ENCODE results near the gene VTI1A. TPM values are rescaled to one million over a fixed set of nuclear protein-coding genes. Genes with fewer than 3 reads are reported as not detected.
A peak's percentile ranks its signal among the peaks of the same experiment; 100 is the strongest.

VTI1A gene
- polyA plus RNA-seq, 1 of the 3 experiments (the other 2 are of a cell fraction), result 8.3 TPM

DNA sequence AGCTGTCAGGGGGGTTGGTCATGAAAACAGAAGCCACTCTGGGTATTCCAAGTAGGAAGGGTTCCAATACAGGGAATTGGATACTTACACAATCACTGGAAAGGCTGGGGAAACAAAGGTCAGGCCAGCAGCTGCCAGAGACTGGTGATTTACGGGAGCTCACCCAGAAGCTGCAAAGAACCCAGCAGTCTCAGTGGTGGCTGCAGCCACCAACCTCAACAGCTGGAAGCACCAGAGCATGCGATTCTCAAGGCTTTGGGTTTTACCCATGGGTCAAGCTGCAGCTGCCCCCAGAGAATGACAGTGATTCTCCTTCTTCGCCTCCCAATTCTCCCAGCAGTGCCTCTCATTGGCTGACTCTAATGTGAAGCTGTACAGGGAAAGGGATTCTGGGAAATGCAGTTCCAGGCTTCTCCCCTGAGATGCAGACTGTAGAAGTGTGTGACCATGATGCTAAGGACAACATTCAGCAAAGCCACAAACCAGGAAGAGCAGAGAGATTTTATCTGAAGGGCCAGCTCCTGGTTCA, 395.9 kb downstream of the VTI1A start:
- Histone ChIP-seq H3K9me3 (no peaks in the 10 kb centered on the region), H3K27ac (ENCODE audit: low read depth in 2 of 2, low read length in 1 of 2) (no peak overlapping the region), H3K4me3 (ENCODE audit: low read depth in 2 of 2, low read length in 1 of 2) (no peak overlapping the region), H2AFZ (ENCODE audit: low read depth) (no peak overlapping the region), H4K20me1 (ENCODE audit: insufficient read depth) (no peaks in the 10 kb centered on the region), H3K27me3 (ENCODE audit: insufficient read depth) (no peaks in the 10 kb centered on the region), H3K79me2 (ENCODE audit: insufficient read depth) (no peaks in the 10 kb centered on the region), H3K36me3 (replicated peaks in 1 of 2; ENCODE audit: control insufficient read depth in 1 of 2, insufficient read depth in 2 of 2, low read length in 1 of 2) (no peaks in the 10 kb centered on the region), H3K4me1 (ENCODE audit: control insufficient read depth in 1 of 2, insufficient read depth in 2 of 2, low read depth in 1 of 2, low read length in 1 of 2) (peaks cover 0 to 4% of the 10 kb centered on the region in 2 experiments; a peak in 1 of 4 replicates), H3F3A (replicated peaks; ENCODE audit: insufficient read depth) (no peaks in the 10 kb centered on the region), H3K9me2 (no peaks in the 10 kb centered on the region), H3K4me2 (no peak overlapping the region), H3K9ac (no peak overlapping the region)
- ChIA-PET POLR2A (no interaction called here), CTCF (no interaction called here)
- 86% methylated on average over 1 of the region's 3 CpGs for WGBS (ENCODE audit: low lambda C conversion rate)
- peak; percentile 44 for DNase-seq
- no peak for TF ChIP-seq SMC3 (IDR thresholded peaks at IDR 0.05; ENCODE audit: low read depth, low read length)
- no peak for TF ChIP-seq TEAD4 (IDR thresholded peaks at IDR 0.05; ENCODE audit: borderline replicate concordance, insufficient read depth)
- no peak for TF ChIP-seq FOSL2 (IDR thresholded peaks at IDR 0.05; ENCODE audit: borderline replicate concordance, low read depth)
- TF ChIP-seq FOXJ3 (CRISPR knock-in tag; IDR thresholded peaks at IDR 0.05), result no peak
- TF ChIP-seq, protein P1, sequence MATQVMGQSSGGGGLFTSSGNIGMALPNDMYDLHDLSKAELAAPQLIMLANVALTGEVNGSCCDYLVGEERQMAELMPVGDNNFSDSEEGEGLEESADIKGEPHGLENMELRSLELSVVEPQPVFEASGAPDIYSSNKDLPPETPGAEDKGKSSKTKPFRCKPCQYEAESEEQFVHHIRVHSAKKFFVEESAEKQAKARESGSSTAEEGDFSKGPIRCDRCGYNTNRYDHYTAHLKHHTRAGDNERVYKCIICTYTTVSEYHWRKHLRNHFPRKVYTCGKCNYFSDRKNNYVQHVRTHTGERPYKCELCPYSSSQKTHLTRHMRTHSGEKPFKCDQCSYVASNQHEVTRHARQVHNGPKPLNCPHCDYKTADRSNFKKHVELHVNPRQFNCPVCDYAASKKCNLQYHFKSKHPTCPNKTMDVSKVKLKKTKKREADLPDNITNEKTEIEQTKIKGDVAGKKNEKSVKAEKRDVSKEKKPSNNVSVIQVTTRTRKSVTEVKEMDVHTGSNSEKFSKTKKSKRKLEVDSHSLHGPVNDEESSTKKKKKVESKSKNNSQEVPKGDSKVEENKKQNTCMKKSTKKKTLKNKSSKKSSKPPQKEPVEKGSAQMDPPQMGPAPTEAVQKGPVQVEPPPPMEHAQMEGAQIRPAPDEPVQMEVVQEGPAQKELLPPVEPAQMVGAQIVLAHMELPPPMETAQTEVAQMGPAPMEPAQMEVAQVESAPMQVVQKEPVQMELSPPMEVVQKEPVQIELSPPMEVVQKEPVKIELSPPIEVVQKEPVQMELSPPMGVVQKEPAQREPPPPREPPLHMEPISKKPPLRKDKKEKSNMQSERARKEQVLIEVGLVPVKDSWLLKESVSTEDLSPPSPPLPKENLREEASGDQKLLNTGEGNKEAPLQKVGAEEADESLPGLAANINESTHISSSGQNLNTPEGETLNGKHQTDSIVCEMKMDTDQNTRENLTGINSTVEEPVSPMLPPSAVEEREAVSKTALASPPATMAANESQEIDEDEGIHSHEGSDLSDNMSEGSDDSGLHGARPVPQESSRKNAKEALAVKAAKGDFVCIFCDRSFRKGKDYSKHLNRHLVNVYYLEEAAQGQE (IDR thresholded peaks at IDR 0.05; ENCODE audit: low read depth, low read length), result no peak
- no peak for TF ChIP-seq TCF12 (IDR thresholded peaks at IDR 0.05)
- TF ChIP-seq JUND (IDR thresholded peaks at IDR 0.05), result no peak

DNA sequence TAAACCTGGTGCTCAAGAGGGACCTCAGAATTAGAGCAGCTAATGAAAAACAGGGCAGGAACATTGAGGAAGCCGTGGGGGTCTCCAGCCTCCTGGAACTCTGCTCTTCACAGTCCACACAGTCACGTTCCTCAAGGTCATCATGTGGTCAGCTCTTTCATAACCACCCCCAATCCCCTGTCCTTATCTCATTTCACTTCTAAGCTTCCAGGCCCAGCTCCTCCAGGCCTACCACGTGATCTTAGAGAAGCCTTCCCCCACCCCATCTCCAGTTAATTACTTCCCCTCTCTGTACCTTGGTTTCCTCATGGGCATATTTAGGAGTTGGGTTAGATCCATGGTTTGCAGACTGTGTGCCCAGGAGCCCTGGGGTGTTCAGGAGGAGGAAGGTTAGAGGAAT, 396.6 kb downstream of the VTI1A start:
- no peaks in the 10 kb centered on the region for H3K36me3 ChIP-seq (replicated peaks in 1 of 2; ENCODE audit: control insufficient read depth in 1 of 2, insufficient read depth in 2 of 2, low read length in 1 of 2)
- H3K9ac ChIP-seq, result no peak overlapping the region
- ChIA-PET CTCF (no interaction called here), POLR2A (no interaction called here)
- no peaks in the 10 kb centered on the region for H3K9me2 ChIP-seq
- H3K9me3 ChIP-seq, result no peaks in the 10 kb centered on the region
- H3K79me2 ChIP-seq (ENCODE audit: insufficient read depth), result no peaks in the 10 kb centered on the region
- H3K27ac ChIP-seq (ENCODE audit: low read depth in 2 of 2, low read length in 1 of 2), result no peak overlapping the region
- H3K4me2 ChIP-seq, result no peak overlapping the region
- H3K27me3 ChIP-seq (ENCODE audit: insufficient read depth), result no peaks in the 10 kb centered on the region
- H3K4me3 ChIP-seq (ENCODE audit: low read depth in 2 of 2, low read length in 1 of 2), result no peak overlapping the region
- WGBS (ENCODE audit: low lambda C conversion rate), result 60% methylated on average over 3 of the region's 3 CpGs
- no peak for DNase-seq
- H3K4me1 ChIP-seq (ENCODE audit: control insufficient read depth in 1 of 2, insufficient read depth in 2 of 2, low read depth in 1 of 2, low read length in 1 of 2), result peaks cover 0 to 4% of the 10 kb centered on the region in 2 experiments; a peak in 1 of 4 replicates
- no peak overlapping the region for H2AFZ ChIP-seq (ENCODE audit: low read depth)
- H3F3A ChIP-seq (replicated peaks; ENCODE audit: insufficient read depth), result no peaks in the 10 kb centered on the region
- no peaks in the 10 kb centered on the region for H4K20me1 ChIP-seq (ENCODE audit: insufficient read depth)
- TF ChIP-seq, protein P2, sequence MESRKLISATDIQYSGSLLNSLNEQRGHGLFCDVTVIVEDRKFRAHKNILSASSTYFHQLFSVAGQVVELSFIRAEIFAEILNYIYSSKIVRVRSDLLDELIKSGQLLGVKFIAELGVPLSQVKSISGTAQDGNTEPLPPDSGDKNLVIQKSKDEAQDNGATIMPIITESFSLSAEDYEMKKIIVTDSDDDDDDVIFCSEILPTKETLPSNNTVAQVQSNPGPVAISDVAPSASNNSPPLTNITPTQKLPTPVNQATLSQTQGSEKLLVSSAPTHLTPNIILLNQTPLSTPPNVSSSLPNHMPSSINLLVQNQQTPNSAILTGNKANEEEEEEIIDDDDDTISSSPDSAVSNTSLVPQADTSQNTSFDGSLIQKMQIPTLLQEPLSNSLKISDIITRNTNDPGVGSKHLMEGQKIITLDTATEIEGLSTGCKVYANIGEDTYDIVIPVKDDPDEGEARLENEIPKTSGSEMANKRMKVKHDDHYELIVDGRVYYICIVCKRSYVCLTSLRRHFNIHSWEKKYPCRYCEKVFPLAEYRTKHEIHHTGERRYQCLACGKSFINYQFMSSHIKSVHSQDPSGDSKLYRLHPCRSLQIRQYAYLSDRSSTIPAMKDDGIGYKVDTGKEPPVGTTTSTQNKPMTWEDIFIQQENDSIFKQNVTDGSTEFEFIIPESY (IDR thresholded peaks at IDR 0.05; ENCODE audit: borderline replicate concordance, low read depth), result no peak
